HFF-Myc (cell line): ENCODE measurements around the gene IGFBP2.

ENCODE experiments used
- DNase-seq: peaks from one replicate; pipeline ENCODE4 v3.0.0-alpha.2; 2011; ENCODE audit warnings: low read depth; ENCODE audit errors: extremely low read depth
- H3K4me3 ChIP-seq: replicated peaks from 2 replicates; pipeline ENCODE4 v1.5.1; 2011; ENCODE audit warnings: low read depth, mild to moderate bottlenecking, control low read depth, low read length
- TF ChIP-seq, protein P1 (sequence below): IDR thresholded peaks from 2 replicates; pipeline ENCODE4 v1.5.1; 2012; ENCODE audit warnings: mild to moderate bottlenecking, low read depth, low read length, control low read depth; ENCODE audit errors: missing control alignments

IGFBP2 gene

DNA sequence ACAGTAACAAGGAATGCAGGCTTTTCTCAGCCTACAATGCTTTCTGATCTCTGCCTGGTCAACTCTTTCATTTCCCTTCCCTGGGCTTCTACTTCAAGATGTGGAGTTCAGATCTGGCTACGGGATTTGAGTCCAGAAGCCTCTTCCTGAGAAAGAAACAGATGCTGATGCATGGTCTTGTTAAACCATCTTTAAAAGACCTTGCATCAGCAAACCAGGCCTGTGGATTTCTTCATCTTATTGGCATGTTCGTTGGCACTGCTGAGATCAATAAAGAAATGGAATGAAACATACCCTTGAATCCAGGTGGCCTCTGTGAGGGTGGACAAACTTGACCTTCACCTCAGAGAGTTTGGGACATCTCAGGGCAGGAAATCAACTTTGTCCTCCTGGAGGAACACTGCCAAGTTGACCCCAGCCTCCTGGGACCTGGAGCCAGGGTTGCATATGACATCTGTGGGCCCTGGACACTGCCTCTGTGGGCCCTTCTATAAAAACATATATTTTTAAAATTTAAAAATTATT is 21.4 kb downstream of the IGFBP2 start:
- TF ChIP-seq, protein P1, sequence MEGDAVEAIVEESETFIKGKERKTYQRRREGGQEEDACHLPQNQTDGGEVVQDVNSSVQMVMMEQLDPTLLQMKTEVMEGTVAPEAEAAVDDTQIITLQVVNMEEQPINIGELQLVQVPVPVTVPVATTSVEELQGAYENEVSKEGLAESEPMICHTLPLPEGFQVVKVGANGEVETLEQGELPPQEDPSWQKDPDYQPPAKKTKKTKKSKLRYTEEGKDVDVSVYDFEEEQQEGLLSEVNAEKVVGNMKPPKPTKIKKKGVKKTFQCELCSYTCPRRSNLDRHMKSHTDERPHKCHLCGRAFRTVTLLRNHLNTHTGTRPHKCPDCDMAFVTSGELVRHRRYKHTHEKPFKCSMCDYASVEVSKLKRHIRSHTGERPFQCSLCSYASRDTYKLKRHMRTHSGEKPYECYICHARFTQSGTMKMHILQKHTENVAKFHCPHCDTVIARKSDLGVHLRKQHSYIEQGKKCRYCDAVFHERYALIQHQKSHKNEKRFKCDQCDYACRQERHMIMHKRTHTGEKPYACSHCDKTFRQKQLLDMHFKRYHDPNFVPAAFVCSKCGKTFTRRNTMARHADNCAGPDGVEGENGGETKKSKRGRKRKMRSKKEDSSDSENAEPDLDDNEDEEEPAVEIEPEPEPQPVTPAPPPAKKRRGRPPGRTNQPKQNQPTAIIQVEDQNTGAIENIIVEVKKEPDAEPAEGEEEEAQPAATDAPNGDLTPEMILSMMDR, result no peak
- no peak for DNase-seq
- no peak overlapping the region for H3K4me3 ChIP-seq

DNA sequence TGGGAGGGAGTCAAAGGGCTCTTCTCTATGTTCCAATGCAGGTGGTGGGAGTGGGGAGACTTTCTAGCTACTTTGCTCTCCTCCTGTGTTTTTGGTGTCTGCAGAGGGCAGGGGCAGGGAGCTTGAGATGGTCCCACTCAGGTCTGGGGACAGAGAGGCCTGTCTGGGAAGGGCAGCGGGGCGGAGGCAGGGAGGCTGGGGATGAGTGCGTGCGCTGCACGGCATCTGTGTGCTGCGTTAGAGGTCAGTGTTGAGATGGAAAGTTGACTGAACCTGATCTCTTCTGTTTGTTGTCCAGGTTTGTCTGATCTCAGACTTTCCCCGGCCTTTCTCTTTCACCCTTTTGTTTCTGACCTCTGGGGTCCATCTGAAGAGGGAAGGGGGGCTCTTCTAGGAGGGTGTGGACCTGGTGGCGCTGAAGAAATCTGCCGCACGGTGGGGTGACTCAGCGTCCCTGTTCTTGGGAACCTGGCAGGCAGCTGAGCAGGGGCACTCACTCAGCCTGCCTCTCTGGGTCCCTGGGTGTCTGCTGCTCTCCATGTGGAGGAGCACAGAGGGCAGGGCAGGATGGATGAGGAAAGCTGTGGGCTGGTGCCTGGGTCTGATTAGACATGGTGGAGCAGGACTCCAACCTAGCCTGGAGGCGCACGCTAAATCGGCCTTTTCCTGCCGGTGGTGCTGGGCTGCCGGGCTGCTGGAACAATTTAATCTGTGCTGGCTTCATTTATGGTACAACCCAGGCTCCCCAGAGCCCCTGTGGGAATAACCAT is 24.1 kb downstream of the IGFBP2 start:
- no peak for DNase-seq
- H3K4me3 ChIP-seq, result no peak overlapping the region
- TF ChIP-seq, protein P1, result no peak

DNA sequence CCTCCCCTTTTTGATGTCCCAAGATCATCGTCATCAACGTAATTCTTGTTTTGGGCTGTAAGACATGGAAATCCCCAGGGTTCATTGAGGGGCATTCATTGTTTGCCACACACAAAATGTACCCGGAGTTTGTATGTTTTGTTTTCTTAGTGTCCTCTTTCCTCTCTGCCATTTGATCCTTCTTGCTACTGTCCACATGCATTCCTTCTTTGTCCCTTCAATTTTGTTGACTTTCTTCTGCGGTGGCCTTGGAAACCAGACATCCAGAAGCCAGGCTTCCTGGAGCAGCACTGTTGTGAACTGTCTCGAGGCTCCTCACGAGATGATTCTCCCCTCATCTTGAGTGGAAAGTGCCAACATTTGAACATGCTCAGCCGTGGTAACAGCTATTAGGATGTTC is 24.8 kb downstream of the IGFBP2 start:
- H3K4me3 ChIP-seq, result no peak overlapping the region
- TF ChIP-seq, protein P1, result no peak
- DNase-seq, result no peak

DNA sequence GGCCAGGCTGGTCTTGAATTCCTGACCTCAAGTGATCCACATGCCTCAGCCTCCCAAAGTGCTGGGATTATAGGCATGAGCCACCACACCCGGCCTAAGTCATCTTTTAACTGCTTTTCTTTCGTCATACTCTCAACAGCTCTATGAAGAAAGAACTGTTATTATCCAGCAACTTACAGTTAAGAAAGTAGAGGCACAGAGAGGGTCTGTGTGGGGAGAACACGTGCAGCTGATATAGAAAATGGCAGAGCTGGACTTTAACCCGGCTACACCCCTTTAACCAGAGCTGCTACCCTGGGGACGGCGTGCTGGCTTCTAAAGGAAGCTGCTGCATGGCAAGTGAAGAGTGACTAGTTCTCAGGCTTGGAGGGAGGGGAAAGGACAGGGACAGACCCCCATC is 25.5 kb downstream of the IGFBP2 start:
- no peak overlapping the region for H3K4me3 ChIP-seq
- DNase-seq, result no peak
- TF ChIP-seq, protein P1, result no peak

DNA sequence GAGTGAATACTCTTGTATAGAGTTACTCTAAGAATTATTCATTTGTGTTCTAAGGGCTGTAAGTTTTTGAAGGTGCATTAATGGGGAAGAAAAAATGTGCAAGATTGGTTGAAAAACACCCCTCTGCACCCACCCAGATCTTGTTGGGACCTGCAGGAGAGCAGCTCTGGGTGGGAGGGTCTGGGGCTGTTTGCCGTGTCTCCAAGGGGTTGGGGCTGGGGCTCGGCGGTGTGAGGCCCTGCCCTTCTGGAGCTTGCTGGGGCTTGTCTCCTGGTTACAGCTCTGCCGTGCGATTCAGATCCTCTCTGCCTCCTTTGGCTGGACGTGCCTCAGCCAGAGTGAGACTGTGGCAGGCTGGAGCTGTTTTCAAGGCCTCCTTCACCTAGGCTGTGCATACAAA is 26.1 kb downstream of the IGFBP2 start:
- TF ChIP-seq, protein P1, result no peak
- H3K4me3 ChIP-seq, result no peak overlapping the region
- DNase-seq, result no peak

DNA sequence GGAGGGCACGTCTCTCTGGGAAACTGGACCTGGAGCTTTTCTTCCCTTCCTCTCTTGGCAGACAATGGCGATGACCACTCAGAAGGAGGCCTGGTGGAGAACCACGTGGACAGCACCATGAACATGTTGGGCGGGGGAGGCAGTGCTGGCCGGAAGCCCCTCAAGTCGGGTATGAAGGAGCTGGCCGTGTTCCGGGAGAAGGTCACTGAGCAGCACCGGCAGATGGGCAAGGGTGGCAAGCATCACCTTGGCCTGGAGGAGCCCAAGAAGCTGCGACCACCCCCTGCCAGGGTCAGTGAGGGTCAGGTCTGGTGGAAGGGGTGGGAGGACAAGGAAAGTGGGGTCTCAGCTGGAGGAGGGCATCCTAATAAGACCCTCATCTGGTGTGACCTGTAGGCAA is 27.3 kb downstream of the IGFBP2 start:
- TF ChIP-seq, protein P1, result no peak
- H3K4me3 ChIP-seq, result no peak overlapping the region
- no peak for DNase-seq

DNA sequence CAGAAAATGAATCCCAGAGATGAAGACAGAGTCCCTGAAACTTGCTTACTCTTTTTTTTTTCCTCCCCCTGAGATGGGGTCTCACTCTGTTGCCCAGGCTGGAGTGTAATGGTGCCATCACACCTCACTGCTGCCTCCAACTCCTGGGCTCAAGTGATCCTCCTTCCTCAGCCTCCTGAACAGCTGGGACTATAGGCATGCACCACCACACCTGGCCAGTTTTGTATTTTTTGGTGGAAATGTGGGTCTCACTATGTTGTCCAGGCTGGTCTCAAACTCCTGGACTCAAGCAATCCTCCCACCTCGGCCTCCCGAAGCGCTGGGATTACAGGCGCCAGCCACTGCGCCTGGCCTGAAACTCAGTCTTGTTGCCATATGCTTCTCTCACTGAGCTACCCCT is 27.8 kb downstream of the IGFBP2 start:
- no peak for DNase-seq
- TF ChIP-seq, protein P1, result no peak
- H3K4me3 ChIP-seq, result no peak overlapping the region
